Tibial artery (tissue), 4 donors: ENCODE measurements around the gene MRPL51.
"Not testable (repeated sequence)": the region's sequence is repeated elsewhere in the genome, so short reads cannot be mapped to it uniquely, and the experiment has no call there.

ENCODE experiments used
- DNase-seq, 2 donors: peaks; one replicate each; pipeline ENCODE4 v3.0.0-alpha.2; 2019
- H3K27ac ChIP-seq, 2 donors: fragments of 200-600 bp; sonication (generic) in 1 of 2; 1 replicate in 1 of 2; 2 replicates in 1 of 2; pipeline ENCODE4 v1.5.1; 2018 to 2019; ENCODE audit warnings: mild to moderate bottlenecking in 1 of 2
- H3K27me3 ChIP-seq, 2 donors: fragments of 200-600 bp; sonication (generic) in 1 of 2; one replicate each; pipeline versions ENCODE4 v1.5.1 to v1.6.0; 2016 to 2019
- H3K36me3 ChIP-seq, 3 donors: fragments of 200-600 bp; sonication (generic) in 2 of 3; one replicate each; pipeline ENCODE4 v1.5.1; 2016 to 2019; ENCODE audit warnings: mild to moderate bottlenecking in 2 of 3
- H3K4me1 ChIP-seq, 4 donors: fragments of 200-600 bp; sonication (generic) in 2 of 4; 1 replicate in 3 of 4; 2 replicates in 1 of 4; pipeline ENCODE4 v1.5.1; 2016 to 2019
- H3K4me3 ChIP-seq, 2 donors: fragments of 200-600 bp; sonication (generic) in 1 of 2; 1 replicate in 1 of 2; 2 replicates in 1 of 2; pipeline ENCODE4 v1.5.1; 2018 to 2019; ENCODE audit warnings: mild to moderate bottlenecking in 2 of 2
- H3K9me3 ChIP-seq, 3 donors: fragments of 200-600 bp; sonication (generic) in 1 of 3; one replicate each; pipeline ENCODE4 v1.5.1; 2016 to 2019
- intact Hi-C: fragments of 100-400 bp; cut with DNase I; formaldehyde crosslinking; loops from one replicate; pipeline ENCODE4 v1.15.0; 2023; ENCODE audit warnings: low total_unique reads
- TF ChIP-seq, protein P1 (sequence below), 2 experiments: fragments of 200-600 bp in 1 of 2; fragments of 450-650 bp in 1 of 2; IDR thresholded peaks; one replicate each; pipeline ENCODE4 v1.5.1; 2017 to 2019; ENCODE audit warnings: antibody characterized with exemption in 2 of 2, mild to moderate bottlenecking in 1 of 2, moderate library complexity in 1 of 2

The MRPL51 gene

DNA sequence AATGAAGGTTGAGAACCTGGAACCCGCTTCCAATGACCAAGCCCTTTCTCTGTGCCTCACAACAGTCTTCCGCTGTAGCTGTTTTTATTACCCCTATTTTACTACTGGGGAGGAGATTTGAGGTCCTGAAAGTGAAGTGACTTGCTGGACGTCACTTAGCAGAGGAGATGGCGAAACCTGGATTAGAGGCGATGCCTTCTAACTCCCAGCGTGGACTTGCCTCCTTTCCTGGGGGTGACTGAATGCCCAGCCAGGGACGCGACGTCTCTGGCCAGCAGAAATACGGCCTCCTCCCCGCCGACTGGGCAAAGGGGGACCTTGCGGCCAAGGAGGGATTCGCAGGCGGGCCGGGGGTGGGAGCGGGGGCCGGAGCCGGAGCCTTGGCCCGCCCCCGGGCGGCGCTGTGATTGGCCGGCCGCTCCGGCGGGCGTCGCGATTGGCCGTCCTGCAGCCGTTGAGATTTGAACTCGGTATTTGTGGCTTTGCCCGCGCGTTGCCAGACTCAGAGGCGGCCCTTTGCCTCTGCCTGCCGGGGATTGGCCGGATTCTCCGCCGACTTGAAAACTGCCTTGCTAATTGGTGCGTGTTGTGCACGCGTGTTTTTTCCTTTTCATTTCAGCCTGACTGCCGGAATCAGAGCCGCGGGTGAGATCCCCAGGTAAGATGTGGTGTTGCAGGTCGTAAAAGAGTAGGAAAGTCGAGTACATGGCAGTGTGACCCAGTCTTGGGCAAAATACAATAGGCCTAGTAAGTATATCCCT, 615 bp upstream of the MRPL51 start, which contains the start of gene NCAPD2:
NCAPD2 (plus strand) TSS at position 606 of the 761 bp plus-strand sequence. CDS start 997 bp downstream, outside the sequence.
- peak; percentile 97 for DNase-seq
- TF ChIP-seq, protein P1, sequence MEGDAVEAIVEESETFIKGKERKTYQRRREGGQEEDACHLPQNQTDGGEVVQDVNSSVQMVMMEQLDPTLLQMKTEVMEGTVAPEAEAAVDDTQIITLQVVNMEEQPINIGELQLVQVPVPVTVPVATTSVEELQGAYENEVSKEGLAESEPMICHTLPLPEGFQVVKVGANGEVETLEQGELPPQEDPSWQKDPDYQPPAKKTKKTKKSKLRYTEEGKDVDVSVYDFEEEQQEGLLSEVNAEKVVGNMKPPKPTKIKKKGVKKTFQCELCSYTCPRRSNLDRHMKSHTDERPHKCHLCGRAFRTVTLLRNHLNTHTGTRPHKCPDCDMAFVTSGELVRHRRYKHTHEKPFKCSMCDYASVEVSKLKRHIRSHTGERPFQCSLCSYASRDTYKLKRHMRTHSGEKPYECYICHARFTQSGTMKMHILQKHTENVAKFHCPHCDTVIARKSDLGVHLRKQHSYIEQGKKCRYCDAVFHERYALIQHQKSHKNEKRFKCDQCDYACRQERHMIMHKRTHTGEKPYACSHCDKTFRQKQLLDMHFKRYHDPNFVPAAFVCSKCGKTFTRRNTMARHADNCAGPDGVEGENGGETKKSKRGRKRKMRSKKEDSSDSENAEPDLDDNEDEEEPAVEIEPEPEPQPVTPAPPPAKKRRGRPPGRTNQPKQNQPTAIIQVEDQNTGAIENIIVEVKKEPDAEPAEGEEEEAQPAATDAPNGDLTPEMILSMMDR (IDR thresholded peaks at IDR 0.05) = peak; percentile 54 to 65
- Histone ChIP-seq H3K27me3 (no peaks in the 10 kb centered on the region), H3K4me3 (peak within 1 kb of the TSS; percentile 75 to 97), H3K27ac (peak within 1 kb of the TSS; percentile 94 to 97), H3K36me3 (peaks cover 14 to 39% (median 25%) of the 10 kb centered on the region in 3 donors), H3K9me3 (no peaks in the 10 kb centered on the region), H3K4me1 (peaks cover 0 to 27% (median 23%) of the 10 kb centered on the region in 4 donors)
- intact Hi-C loops = loop anchor here (5.0 kb wide), 1 partner anchor 39 kb away; the partner anchor contains the start of gene GAPDH

DNA sequence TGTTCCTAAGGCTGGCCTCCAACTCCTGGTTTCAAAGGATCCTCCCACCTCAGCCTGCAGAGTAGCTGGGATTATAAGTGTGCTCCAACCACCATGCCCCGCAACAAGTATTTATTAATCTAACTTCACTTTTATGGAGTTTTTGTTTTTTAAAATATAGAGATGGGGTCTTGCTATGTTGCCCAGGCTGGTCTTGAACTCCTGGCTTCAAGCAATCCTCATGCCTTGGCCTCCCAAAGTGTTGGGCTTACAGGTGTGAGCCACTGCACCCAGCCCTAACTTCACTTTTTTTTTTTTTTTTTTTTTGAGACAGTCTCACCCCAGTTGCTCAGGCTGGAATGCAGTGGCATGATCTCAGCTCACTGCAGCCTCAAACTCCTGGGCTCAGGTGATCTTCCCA, 2.4 kb downstream of the MRPL51 start:
- H3K4me1 ChIP-seq = peaks cover 0 to 27% (median 23%) of the 10 kb centered on the region in 4 donors
- not testable (repeated sequence) for DNase-seq, H3K9me3 ChIP-seq, H3K27ac ChIP-seq, H3K4me3 ChIP-seq, H3K27me3 ChIP-seq
- intact Hi-C loops = loop anchor here (5.0 kb wide), 1 partner anchor 42 kb away; the partner anchor contains the start of gene GAPDH
- peaks cover 12 to 15% (median 12%) of the 10 kb centered on the region in 3 donors for H3K36me3 ChIP-seq

DNA sequence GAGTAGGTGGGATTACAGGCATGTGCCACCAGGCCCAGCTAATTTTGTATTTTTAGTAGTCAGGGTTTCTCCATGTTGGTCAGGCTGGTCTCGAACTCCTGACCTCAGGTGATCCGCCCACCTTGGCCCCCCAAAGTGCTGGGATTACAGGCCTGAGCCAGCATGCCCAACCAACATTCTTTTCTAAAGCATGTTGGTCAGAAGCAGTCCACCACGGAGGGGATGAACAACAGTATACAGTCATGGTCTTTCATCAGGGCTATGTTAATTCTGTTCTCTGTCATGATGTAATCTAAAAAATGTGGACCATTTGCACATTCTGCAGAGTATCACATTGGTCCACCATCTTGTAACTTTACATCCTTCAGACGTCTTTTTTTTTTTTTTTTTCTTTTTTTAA, 3.6 kb downstream of the MRPL51 start:
- intact Hi-C loops = no loop called here

DNA sequence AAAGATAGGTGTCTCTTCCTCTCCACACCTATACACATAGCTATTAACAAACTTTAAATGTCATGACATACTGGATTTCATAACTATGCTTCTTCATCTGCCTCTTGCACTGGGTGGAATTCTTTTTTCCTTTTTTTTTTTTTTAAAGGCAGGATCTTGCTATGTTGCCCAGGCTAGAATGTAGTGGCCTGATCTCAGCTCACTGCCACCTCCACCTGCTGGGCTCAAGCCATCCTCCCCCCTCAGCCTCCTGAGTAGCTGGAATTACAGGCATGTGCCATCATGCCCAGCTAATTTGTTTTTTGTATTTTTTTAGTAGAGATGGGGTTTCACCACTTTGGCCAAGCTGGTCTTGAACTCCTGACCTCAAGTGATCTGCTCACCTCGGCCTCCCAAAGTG, 4.8 kb downstream of the MRPL51 start:
- no peak for DNase-seq
- intact Hi-C loops = no loop called here
- TF ChIP-seq, protein P1 (IDR thresholded peaks at IDR 0.05) = no peak
- Histone ChIP-seq H3K36me3 (peaks cover 8 to 15% (median 12%) of the 10 kb centered on the region in 3 donors), H3K27ac (no peak overlapping the region), H3K4me3 (no peak overlapping the region), H3K27me3 (no peaks in the 10 kb centered on the region), H3K9me3 (no peaks in the 10 kb centered on the region), H3K4me1 (peaks cover 0 to 10% (median 9%) of the 10 kb centered on the region in 4 donors)

More for the DNA sequence above, 3.6 kb downstream of the MRPL51 start:
- H3K4me1 ChIP-seq = peaks cover 0 to 15% (median 12%) of the 10 kb centered on the region in 4 donors
- no peak for DNase-seq
- H3K9me3 ChIP-seq = no peaks in the 10 kb centered on the region
- TF ChIP-seq, protein P1 (IDR thresholded peaks at IDR 0.05) = no peak
- no peak overlapping the region for H3K4me3 ChIP-seq
- H3K27me3 ChIP-seq = no peaks in the 10 kb centered on the region
- H3K27ac ChIP-seq = no peak overlapping the region
- peaks cover 8 to 15% (median 12%) of the 10 kb centered on the region in 3 donors for H3K36me3 ChIP-seq

DNA sequence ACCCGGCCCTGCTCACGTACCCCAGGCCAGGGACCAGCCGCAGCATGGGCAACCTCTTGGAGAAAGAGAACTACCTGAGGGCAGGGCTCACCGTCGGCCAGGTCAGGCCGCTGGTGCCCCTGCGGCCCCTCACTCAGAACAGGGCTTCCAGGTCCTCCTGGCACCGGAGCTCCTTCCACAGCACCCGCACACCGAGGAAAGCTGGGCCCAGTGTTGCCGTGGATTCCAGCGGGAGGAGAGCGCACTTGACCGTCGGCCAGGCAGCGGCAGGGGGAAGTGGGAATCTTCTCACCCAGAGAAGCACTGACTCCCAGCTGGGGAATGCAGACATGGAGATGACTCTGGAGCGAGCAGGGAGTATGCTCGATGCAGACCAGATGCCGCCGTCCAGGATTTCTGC, 14.6 kb downstream of the MRPL51 start:
- no peak overlapping the region for H3K27ac ChIP-seq
- TF ChIP-seq, protein P1 (IDR thresholded peaks at IDR 0.05) = no peak
- no peak overlapping the region for H3K4me3 ChIP-seq
- no peaks in the 10 kb centered on the region for H3K36me3 ChIP-seq
- no peaks in the 10 kb centered on the region for H3K9me3 ChIP-seq
- H3K27me3 ChIP-seq = peaks cover 0 to 4% of the 10 kb centered on the region in 2 donors
- intact Hi-C loops = loop anchor here (10.0 kb wide), 1 partner anchor 46 kb away; no protein-coding TSS in a partner anchor
- no peaks in the 10 kb centered on the region for H3K4me1 ChIP-seq
- no peak for DNase-seq

DNA sequence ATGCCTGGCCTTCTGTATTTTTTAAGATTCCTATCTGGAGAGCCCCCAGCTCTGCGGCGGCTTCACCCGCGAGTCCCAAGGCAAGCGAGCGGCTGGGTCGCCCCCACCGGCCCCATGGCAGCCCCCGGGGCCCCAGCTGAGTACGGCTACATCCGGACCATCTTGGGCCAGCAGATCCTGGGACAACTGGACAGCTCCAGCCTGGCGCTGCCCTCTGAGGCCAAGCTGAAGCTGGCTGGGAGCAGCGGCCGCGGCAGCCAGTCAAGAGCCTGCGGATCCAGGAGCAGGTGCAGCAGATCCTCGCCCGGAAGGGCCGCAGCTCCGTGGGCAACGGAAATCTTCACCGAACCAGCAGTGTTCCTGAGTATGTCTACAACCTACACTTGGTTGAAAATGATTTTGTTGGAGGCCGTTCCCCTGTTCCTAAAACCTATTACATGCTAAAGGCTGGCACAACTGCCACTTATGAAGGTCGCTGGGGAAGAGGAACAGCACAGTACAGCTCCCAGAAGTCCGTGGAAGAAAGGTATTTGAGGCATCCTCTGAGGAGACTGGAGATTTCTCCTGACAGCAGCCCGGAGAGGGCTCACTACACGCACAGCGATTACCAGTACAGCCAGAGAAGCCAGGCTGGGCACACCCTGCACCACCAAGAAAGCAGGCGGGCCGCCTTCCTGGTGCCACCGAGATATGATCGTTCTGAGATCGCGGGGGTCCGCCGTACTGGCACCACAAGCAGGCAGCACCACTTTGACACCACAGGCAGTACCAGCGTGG, 15.3 kb downstream of the MRPL51 start:
- H3K27me3 ChIP-seq, H3K9me3 ChIP-seq, H3K36me3 ChIP-seq, H3K27ac ChIP-seq, DNase-seq, H3K4me1 ChIP-seq, H3K4me3 ChIP-seq: not testable (repeated sequence)
- intact Hi-C loops = loop anchor here (10.0 kb wide), 1 partner anchor 47 kb away; no protein-coding TSS in a partner anchor
